IMR-90 (cell line): ENCODE data around the gene CNPY1.

Source experiments
- CTCF ChIP-seq: conservative IDR thresholded peaks from 2 replicates; pipeline ENCODE4 v1.5.1; 2012; ENCODE audit warnings: mild to moderate bottlenecking, low read depth, low read length, improper control_type of control experiment
- MAFK ChIP-seq: IDR thresholded peaks from 2 replicates; pipeline ENCODE4 v1.6.1; 2012; ENCODE audit warnings: low read depth, low read length, improper control_type of control experiment
- MAZ ChIP-seq: IDR thresholded peaks from 2 replicates; pipeline ENCODE4 v1.6.1; 2012; ENCODE audit warnings: low read depth, mild to moderate bottlenecking, low read length, improper control_type of control experiment, moderate library complexity, borderline replicate concordance
- MXI1 ChIP-seq: IDR thresholded peaks from 2 replicates; pipeline ENCODE4 v1.6.1; 2012; ENCODE audit warnings: low read depth, mild to moderate bottlenecking, low read length, moderate library complexity, borderline replicate concordance
- POLR2A ChIP-seq: IDR thresholded peaks from 2 replicates; pipeline ENCODE4 v1.6.1; 2012; ENCODE audit warnings: mild to moderate bottlenecking, low read depth, low read length
- RAD21 ChIP-seq: IDR thresholded peaks from 2 replicates; pipeline ENCODE4 v1.6.1; 2012; ENCODE audit warnings: low read length, improper control_type of control experiment
- USF2 ChIP-seq: fragments of 150-350 bp; IDR thresholded peaks from 2 replicates; pipeline ENCODE4 v1.6.1; 2017; ENCODE audit warnings: mild to moderate bottlenecking, antibody characterized with exemption, low read length, low read depth

- TF ChIP-seq CTCF: no peak
- no peak for TF ChIP-seq MXI1
- no peak for TF ChIP-seq POLR2A
- TF ChIP-seq RAD21: no peak
- TF ChIP-seq MAFK: no peak
- TF ChIP-seq USF2: no peak
- no peak for TF ChIP-seq MAZ
Observed at GRCh38 chr7:155584261-155584660, 37.9 kb upstream of the CNPY1 start.
